ENCODE measurements around the gene RNF44. TPM values are rescaled to one million over a fixed set of nuclear protein-coding genes. Genes with fewer than 3 reads are reported as not detected.

The RNF44 gene
- total and polyA plus RNA-seq, 4 donors, result 15.3 to 40.5 (median 25.5) TPM

- no peaks in the 10 kb centered on the region for H3K4me1 ChIP-seq (ENCODE audit: control insufficient read depth in 5 of 5, insufficient read depth in 5 of 5, low read length in 5 of 5)
- H3K9me3 ChIP-seq (ENCODE audit: control insufficient read depth in 4 of 4, insufficient read depth in 3 of 4, low read length in 3 of 4), result no peaks in the 10 kb centered on the region
- no peak overlapping the region for H3K4me3 ChIP-seq
- 77 to 85% methylated on average over 11 of the region's 11 CpGs for WGBS, 2 donors
- peaks cover 0 to 6% (median 1%) of the 10 kb centered on the region in 4 donors for H3K36me3 ChIP-seq (ENCODE audit: control insufficient read depth in 4 of 4, insufficient read depth in 4 of 4, low read length in 4 of 4)
- no peak overlapping the region for H3K27ac ChIP-seq (ENCODE audit: low read depth in 1 of 2, low read length in 1 of 2)
- DNase-seq, result no peak
- no peaks in the 10 kb centered on the region for H3K27me3 ChIP-seq (ENCODE audit: control insufficient read depth in 3 of 3, insufficient read depth in 3 of 3, low read length in 2 of 3)
- no peak for TF ChIP-seq CTCF (IDR thresholded peaks at IDR 0.05; ENCODE audit: control extremely low read depth, extremely low read depth)
- H3K9ac ChIP-seq (ENCODE audit: insufficient read depth in 1 of 2, low read length in 2 of 2), result no peak overlapping the region
- no peak for ATAC-seq (ENCODE audit: insufficient read depth, low FRiP score)
These were observed 22.8 kb downstream of the RNF44 start for GRCh38 chr5:176514244-176514950.

DNA sequence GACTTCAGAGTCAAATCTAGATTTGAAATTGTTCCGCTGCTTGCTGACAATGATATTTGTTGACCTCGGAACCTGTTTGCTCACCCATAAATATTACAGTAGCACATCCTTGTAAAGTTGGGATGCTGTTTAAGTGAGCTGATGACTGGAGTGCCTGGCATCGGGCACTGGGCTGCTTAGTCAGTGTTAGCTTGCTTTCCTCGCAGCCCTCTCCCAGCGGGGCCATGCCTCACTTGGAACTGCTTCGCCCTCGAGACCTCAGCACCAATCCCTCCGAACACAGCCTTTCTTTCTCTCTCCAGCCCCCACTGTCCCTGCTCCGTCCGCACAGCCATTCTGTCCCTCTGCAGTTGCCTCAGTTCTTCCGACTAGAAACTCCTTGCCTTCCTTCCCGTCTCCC is 23.4 kb downstream of the RNF44 start:
- WGBS, 2 donors, result 89 to 90% methylated on average over 12 of the region's 12 CpGs
- H3K9ac ChIP-seq (ENCODE audit: insufficient read depth in 1 of 2, low read length in 2 of 2), result no peak overlapping the region
- peaks cover 0 to 12% (median 3%) of the 10 kb centered on the region in 4 donors for H3K36me3 ChIP-seq (ENCODE audit: control insufficient read depth in 4 of 4, insufficient read depth in 4 of 4, low read length in 4 of 4)
- no peak overlapping the region for H3K4me3 ChIP-seq
- DNase-seq (no peak), ATAC-seq (ENCODE audit: insufficient read depth, low FRiP score) (no peak)
- H3K27ac ChIP-seq (ENCODE audit: low read depth in 1 of 2, low read length in 1 of 2), result no peak overlapping the region
- H3K9me3 ChIP-seq (ENCODE audit: control insufficient read depth in 4 of 4, insufficient read depth in 3 of 4, low read length in 3 of 4), result no peaks in the 10 kb centered on the region
- TF ChIP-seq CTCF (IDR thresholded peaks at IDR 0.05; ENCODE audit: control extremely low read depth, extremely low read depth), result no peak
- no peaks in the 10 kb centered on the region for H3K4me1 ChIP-seq (ENCODE audit: control insufficient read depth in 5 of 5, insufficient read depth in 5 of 5, low read length in 5 of 5)
- H3K27me3 ChIP-seq (ENCODE audit: control insufficient read depth in 3 of 3, insufficient read depth in 3 of 3, low read length in 2 of 3), result no peaks in the 10 kb centered on the region

DNA sequence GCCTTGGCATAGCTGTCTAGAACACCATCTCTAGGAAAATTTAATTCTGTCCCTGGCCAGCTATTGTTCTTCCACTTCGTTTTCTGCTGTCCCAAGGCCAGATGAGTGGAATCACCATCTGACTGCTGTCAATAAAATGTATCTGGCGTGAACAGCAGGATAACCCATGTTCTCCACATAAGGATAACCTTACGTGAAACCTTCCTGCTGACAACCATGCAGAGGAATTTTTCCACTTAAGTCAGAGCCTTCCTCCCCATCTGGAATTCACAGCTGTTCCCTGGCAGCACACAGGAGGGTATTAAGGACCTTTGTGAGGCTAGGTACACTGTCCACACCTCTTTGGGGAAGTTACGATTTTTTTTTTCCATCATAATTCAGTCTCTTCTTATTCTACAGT is 28.6 kb downstream of the RNF44 start:
- TF ChIP-seq CTCF (IDR thresholded peaks at IDR 0.05; ENCODE audit: control extremely low read depth, extremely low read depth), result no peak

DNA sequence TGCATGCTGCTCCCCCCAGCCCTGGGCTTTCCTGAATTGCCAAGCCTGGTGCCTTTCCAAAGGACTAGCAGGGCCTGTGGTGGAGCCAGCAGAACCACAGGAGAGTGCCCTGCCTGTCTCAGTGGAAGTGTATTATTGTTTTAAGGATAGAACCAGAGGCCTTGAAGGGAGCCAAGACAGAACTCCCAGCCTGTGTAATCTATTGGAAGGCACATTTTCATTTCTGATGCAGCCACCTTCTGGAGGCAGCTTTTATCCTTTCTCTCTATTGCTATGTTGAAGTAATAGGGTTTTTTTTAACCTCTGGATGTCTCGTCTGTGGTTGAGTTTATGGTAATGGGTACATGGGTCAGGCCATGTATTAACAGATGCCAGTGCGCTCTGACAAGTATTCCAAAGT is 29.3 kb downstream of the RNF44 start:
- H3K4me3 ChIP-seq, result no peak overlapping the region
- H3K4me1 ChIP-seq (ENCODE audit: control insufficient read depth in 5 of 5, insufficient read depth in 5 of 5, low read length in 5 of 5), result no peaks in the 10 kb centered on the region
- DNase-seq, result no peak
- H3K36me3 ChIP-seq (ENCODE audit: control insufficient read depth in 4 of 4, insufficient read depth in 4 of 4, low read length in 4 of 4), result peaks cover 12 to 36% (median 23%) of the 10 kb centered on the region in 4 donors
- no peak overlapping the region for H3K27ac ChIP-seq (ENCODE audit: low read depth in 1 of 2, low read length in 1 of 2)
- TF ChIP-seq CTCF (IDR thresholded peaks at IDR 0.05; ENCODE audit: control extremely low read depth, extremely low read depth), result no peak
- no peaks in the 10 kb centered on the region for H3K9me3 ChIP-seq (ENCODE audit: control insufficient read depth in 4 of 4, insufficient read depth in 3 of 4, low read length in 3 of 4)
- ATAC-seq (ENCODE audit: insufficient read depth, low FRiP score), result no peak
- 96% methylated on average over 2 of the region's 2 CpGs for WGBS, 2 donors
- no peak overlapping the region for H3K9ac ChIP-seq (ENCODE audit: insufficient read depth in 1 of 2, low read length in 2 of 2)
- no peaks in the 10 kb centered on the region for H3K27me3 ChIP-seq (ENCODE audit: control insufficient read depth in 3 of 3, insufficient read depth in 3 of 3, low read length in 2 of 3)

More for the DNA sequence above, 28.6 kb downstream of the RNF44 start:
- H3K36me3 ChIP-seq (ENCODE audit: control insufficient read depth in 4 of 4, insufficient read depth in 4 of 4, low read length in 4 of 4), result peaks cover 12 to 34% (median 23%) of the 10 kb centered on the region in 4 donors
- no peak overlapping the region for H3K4me3 ChIP-seq
- H3K4me1 ChIP-seq (ENCODE audit: control insufficient read depth in 5 of 5, insufficient read depth in 5 of 5, low read length in 5 of 5), result no peaks in the 10 kb centered on the region
- no peak overlapping the region for H3K27ac ChIP-seq (ENCODE audit: low read depth in 1 of 2, low read length in 1 of 2)
- no peaks in the 10 kb centered on the region for H3K27me3 ChIP-seq (ENCODE audit: control insufficient read depth in 3 of 3, insufficient read depth in 3 of 3, low read length in 2 of 3)
- WGBS, 2 donors, result 88 to 95% methylated on average over 4 of the region's 4 CpGs
- H3K9ac ChIP-seq (ENCODE audit: insufficient read depth in 1 of 2, low read length in 2 of 2), result no peak overlapping the region
- DNase-seq, result no peak
- ATAC-seq (ENCODE audit: insufficient read depth, low FRiP score), result no peak
- H3K9me3 ChIP-seq (ENCODE audit: control insufficient read depth in 4 of 4, insufficient read depth in 3 of 4, low read length in 3 of 4), result no peaks in the 10 kb centered on the region

Measured in lung (tissue), 12 donors.